HFFc6 (cell line): ENCODE measurements around the gene AKT3. TPM values are rescaled to one million over a fixed set of nuclear protein-coding genes. Genes with fewer than 3 reads are reported as not detected.

Source experiments
- DNase-seq: peaks from one replicate; pipeline ENCODE4 v3.0.0-alpha.2; 2018
- H3K27ac Mint-ChIP-seq: 2 replicates; pipeline ENCODE4 v1.8.0; 2020; ENCODE audit warnings: mild to moderate bottlenecking, mixed read lengths
- H3K27me3 Mint-ChIP-seq: 2 replicates; pipeline ENCODE4 v1.8.0; 2021; ENCODE audit warnings: mild to moderate bottlenecking, moderate library complexity, mixed read lengths; ENCODE audit not compliant: insufficient read depth
- H3K36me3 Mint-ChIP-seq: 2 replicates; pipeline ENCODE4 v1.8.0; 2021; ENCODE audit warnings: low read depth, mixed read lengths
- H3K4me1 Mint-ChIP-seq: 2 replicates; pipeline ENCODE4 v1.8.0; 2020; ENCODE audit warnings: low read depth, mixed read lengths
- H3K4me3 Mint-ChIP-seq: 2 replicates; pipeline ENCODE4 v1.8.0; 2020; ENCODE audit warnings: mild to moderate bottlenecking, moderate library complexity, mixed read lengths
- H3K9me3 Mint-ChIP-seq: 2 replicates; pipeline ENCODE4 v1.8.0; 2020; ENCODE audit warnings: mild to moderate bottlenecking, mixed read lengths
- CTCF ChIP-seq: fragments of 200-600 bp; sonication (generic); IDR thresholded peaks from 2 replicates; pipeline ENCODE4 v1.5.0; 2021; ENCODE audit warnings: antibody characterized with exemption, mild to moderate bottlenecking
- total RNA-seq, 6 experiments: library from RNA; stranded (reverse); fragmentation: NEBNext Ultra II Directional; extraction: Animal tissue kit (Norgen Biotek cat#: 25700); gene quantifications; 2 replicates in 1 of 6; 3 replicates in 5 of 6; pipeline ENCODE4 v1.2.3, GENCODE V29; 2021

Gene AKT3
- total RNA-seq, 6 experiments from 2014 or later, result 66.8 to 85.4 (median 75.1) TPM

- peaks cover 1% of the 10 kb centered on the region for H3K27me3 Mint-ChIP-seq
These were observed 264.1 kb downstream of the AKT3 start for GRCh38 chr1:243585982-243586381.

DNA sequence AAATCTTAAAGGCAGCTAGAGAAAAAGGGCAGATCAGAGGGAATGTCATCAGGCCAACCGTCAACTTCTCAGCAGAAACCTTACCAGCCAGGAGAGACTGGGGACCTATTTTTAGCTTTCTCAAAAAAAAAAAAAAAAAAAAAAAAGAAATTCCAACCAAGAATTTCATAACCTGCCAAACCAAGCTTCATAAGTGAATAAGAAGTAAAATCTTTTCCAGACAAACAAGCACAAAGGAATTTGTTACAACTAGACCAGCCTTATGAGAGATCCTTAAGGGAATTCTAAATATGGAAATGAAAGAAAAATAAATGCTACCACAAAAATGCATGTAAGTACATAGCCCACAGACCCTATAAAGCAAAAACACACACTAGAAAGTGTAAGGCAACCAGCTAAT is 267.7 kb downstream of the AKT3 start:
- peaks cover 40% of the 10 kb centered on the region for H3K4me1 Mint-ChIP-seq
- H3K36me3 Mint-ChIP-seq, result peaks cover 71% of the 10 kb centered on the region
- H3K9me3 Mint-ChIP-seq, result peaks cover 53% of the 10 kb centered on the region
- no peak for TF ChIP-seq CTCF
- H3K27ac Mint-ChIP-seq, result peak overlapping the region; percentile 53
- H3K4me3 Mint-ChIP-seq, result no peak overlapping the region; the same call in 1 of the 2 replicates
- DNase-seq, result peak; percentile 79
- no peaks in the 10 kb centered on the region; the same call in 1 of the 2 replicates for H3K27me3 Mint-ChIP-seq

More at GRCh38 chr1:243585982-243586381, 264.1 kb downstream of the AKT3 start:
- TF ChIP-seq CTCF, result no peak
- peaks cover 74% of the 10 kb centered on the region for H3K36me3 Mint-ChIP-seq
- no peak overlapping the region for H3K27ac Mint-ChIP-seq
- H3K4me1 Mint-ChIP-seq, result peaks cover 50% of the 10 kb centered on the region
- H3K4me3 Mint-ChIP-seq, result no peak overlapping the region
- peaks cover 57% of the 10 kb centered on the region for H3K9me3 Mint-ChIP-seq
- no peak for DNase-seq

- Mint-ChIP-seq H3K4me3 (no peak overlapping the region), H3K9me3 (peaks cover 61% of the 10 kb centered on the region), H3K4me1 (peaks cover 44% of the 10 kb centered on the region), H3K27ac (no peak overlapping the region), H3K36me3 (peaks cover 78% of the 10 kb centered on the region), H3K27me3 (no peaks in the 10 kb centered on the region; the same call in 1 of the 2 replicates)
- TF ChIP-seq CTCF, result no peak
- DNase-seq, result no peak
These were observed 269.1 kb downstream of the AKT3 start for GRCh38 chr1:243580984-243581383.

- Mint-ChIP-seq H3K36me3 (peaks cover 75% of the 10 kb centered on the region), H3K27me3 (no peaks in the 10 kb centered on the region; the same call in 1 of the 2 replicates), H3K4me1 (peaks cover 49% of the 10 kb centered on the region), H3K4me3 (no peak overlapping the region), H3K27ac (no peak overlapping the region), H3K9me3 (peaks cover 53% of the 10 kb centered on the region)
- no peak for DNase-seq
- no peak for TF ChIP-seq CTCF
These were observed 270.0 kb downstream of the AKT3 start for GRCh38 chr1:243580072-243580471.

DNA sequence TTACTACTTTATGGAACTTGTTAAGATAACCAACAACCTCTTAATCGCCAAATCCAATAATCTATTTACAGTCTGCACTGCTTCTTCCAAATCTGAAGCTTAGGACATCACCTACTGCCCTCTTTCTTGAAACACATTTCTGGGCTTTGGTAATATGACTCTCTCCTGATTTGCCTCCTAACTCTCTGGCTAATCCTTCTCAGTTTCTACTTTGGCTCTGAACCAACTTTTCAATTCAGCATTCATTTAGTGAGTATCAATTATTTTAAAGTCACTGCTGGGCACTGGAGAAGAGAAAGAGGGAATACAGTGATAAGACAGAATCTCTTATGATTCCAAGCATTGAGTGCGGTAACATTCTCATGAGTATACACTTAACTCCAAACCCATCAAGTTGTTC is 275.0 kb downstream of the AKT3 start:
- no peak overlapping the region for H3K27ac Mint-ChIP-seq
- H3K4me3 Mint-ChIP-seq, result no peak overlapping the region
- no peaks in the 10 kb centered on the region; the same call in 1 of the 2 replicates for H3K27me3 Mint-ChIP-seq
- peaks cover 24% of the 10 kb centered on the region for H3K4me1 Mint-ChIP-seq
- no peak for DNase-seq
- peaks cover 14% of the 10 kb centered on the region for H3K9me3 Mint-ChIP-seq
- H3K36me3 Mint-ChIP-seq, result peaks cover 65% of the 10 kb centered on the region
- TF ChIP-seq CTCF, result no peak

DNA sequence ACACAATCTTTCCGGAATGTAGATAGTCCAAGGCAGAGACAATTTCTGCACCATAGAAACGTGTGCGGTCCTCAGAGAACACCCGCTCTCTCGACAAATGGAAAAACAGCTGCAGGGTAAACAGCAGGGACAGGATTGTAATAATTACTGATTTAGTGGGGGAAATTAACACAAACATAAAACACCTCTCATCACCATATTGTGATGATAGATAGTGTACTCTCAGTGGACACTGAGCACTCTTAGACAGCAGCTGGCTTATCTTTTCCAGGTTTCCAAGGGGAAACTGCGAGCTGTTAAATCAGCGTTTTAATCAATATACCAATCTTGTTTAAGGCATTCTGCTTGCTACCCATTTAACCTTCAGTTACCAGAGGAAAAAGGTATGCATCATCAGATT is 277.1 kb downstream of the AKT3 start:
- Mint-ChIP-seq H3K27me3 (no peaks in the 10 kb centered on the region; the same call in 1 of the 2 replicates), H3K4me1 (peaks cover 40% of the 10 kb centered on the region), H3K9me3 (peaks cover 12% of the 10 kb centered on the region), H3K27ac (no peak overlapping the region), H3K4me3 (no peak overlapping the region), H3K36me3 (peaks cover 51% of the 10 kb centered on the region)
- TF ChIP-seq CTCF, result no peak
- no peak for DNase-seq
